SU-DHL-6 (cell line): Measurements from ENCODE around the gene SOX6.

Source experiments
- H2AFZ ChIP-seq: fragments of 200-600 bp; sonication (generic); 2 replicates; pipeline ENCODE4 v1.6.1; 2014; ENCODE audit warnings: low read depth, mild to moderate bottlenecking, moderate library complexity, mixed read lengths, antibody characterized with exemption, low read length; ENCODE audit not compliant: severe bottlenecking
- H3F3A ChIP-seq: fragments of 200-600 bp; shearing (Covaris generic); 2 replicates; pipeline ENCODE4 v1.6.0; 2016; ENCODE audit warnings: antibody characterized with exemption, mild to moderate bottlenecking; ENCODE audit not compliant: insufficient read depth
- H3K27ac ChIP-seq: fragments of 200-600 bp; sonication (generic); 2 replicates; pipeline ENCODE4 v1.5.1; 2016; ENCODE audit warnings: low read depth, mild to moderate bottlenecking, low read length, moderate library complexity, mixed read lengths
- H3K27me3 ChIP-seq: fragments of 200-600 bp; sonication (generic), shearing (Covaris generic); 2 replicates; pipeline ENCODE4 v1.6.0; 2014; ENCODE audit warnings: mild to moderate bottlenecking, low read length
- H3K36me3 ChIP-seq: fragments of 200-600 bp; sonication (generic); 2 replicates; pipeline ENCODE4 v1.6.1; 2014; ENCODE audit warnings: mild to moderate bottlenecking, low read length, mixed read lengths
- H3K4me2 ChIP-seq: fragments of 300-600, 200-600 bp; shearing (Covaris generic), sonication (generic); 2 replicates; pipeline ENCODE4 v1.6.0; 2014; ENCODE audit warnings: low read length, low read depth, mild to moderate bottlenecking; ENCODE audit not compliant: poor library complexity, severe bottlenecking
- H3K4me3 ChIP-seq: fragments of 200-600 bp; sonication (generic); 2 replicates; pipeline ENCODE4 v1.5.1; 2014; ENCODE audit warnings: antibody characterized with exemption, low read length, mild to moderate bottlenecking, mixed read lengths; ENCODE audit not compliant: insufficient read depth, poor library complexity, severe bottlenecking
- H3K79me2 ChIP-seq: fragments of 200-600 bp; sonication (generic); 2 replicates; pipeline ENCODE4 v1.6.1; 2014; ENCODE audit warnings: mild to moderate bottlenecking, low read length, moderate library complexity; ENCODE audit not compliant: insufficient read depth
- H3K9ac ChIP-seq: fragments of 200-600 bp; sonication (generic); 2 replicates; pipeline ENCODE4 v1.7.0; 2014; ENCODE audit warnings: mild to moderate bottlenecking, low read length
- H3K9me2 ChIP-seq: fragments of 200-600 bp; sonication (generic); replicated peaks from 2 replicates; pipeline ENCODE4 v1.6.1; 2014; ENCODE audit warnings: low read length; ENCODE audit not compliant: insufficient read depth
- H3K9me3 ChIP-seq: fragments of 200-600 bp; sonication (generic); 2 replicates; pipeline ENCODE4 v1.6.1; 2014; ENCODE audit warnings: low read length, mixed read lengths; ENCODE audit not compliant: insufficient read depth
- H4K20me1 ChIP-seq: fragments of 200-600 bp; sonication (generic); 2 replicates; pipeline ENCODE4 v1.6.1; 2014; ENCODE audit warnings: low read depth, mild to moderate bottlenecking, antibody characterized with exemption, low read length, moderate library complexity, mixed read lengths
- CTCF ChIP-seq: fragments of 200-600 bp; sonication (generic); IDR thresholded peaks from one replicate; pipeline ENCODE4 v1.5.1; 2017; ENCODE audit warnings: antibody characterized with exemption, mild to moderate bottlenecking, low read length, moderate library complexity; ENCODE audit not compliant: insufficient read depth, poor library complexity, severe bottlenecking
- EZH2phosphoT487 ChIP-seq: fragments of 200-600 bp; sonication (generic), shearing (Covaris generic); conservative IDR thresholded peaks from 2 replicates; pipeline ENCODE4 v1.6.1; 2018; ENCODE audit warnings: mild to moderate bottlenecking, antibody characterized with exemption, low read length, moderate library complexity, mixed read lengths

Gene SOX6

GRCh38 chr11:15972838-15973237 is 383.5 kb downstream of the SOX6 start:
- H3K27ac ChIP-seq, result no peak overlapping the region
- no peaks in the 10 kb centered on the region for H3K9me3 ChIP-seq
- no peak overlapping the region for H3K9ac ChIP-seq
- no peaks in the 10 kb centered on the region for H3K27me3 ChIP-seq
- no peak for TF ChIP-seq EZH2phosphoT487
- TF ChIP-seq CTCF, result no peak
- H3K4me2 ChIP-seq, result no peak overlapping the region
- H4K20me1 ChIP-seq, result no peaks in the 10 kb centered on the region
- no peaks in the 10 kb centered on the region for H3K9me2 ChIP-seq
- no peak overlapping the region for H2AFZ ChIP-seq
- no peak overlapping the region for H3K4me3 ChIP-seq
- no peaks in the 10 kb centered on the region for H3K36me3 ChIP-seq
- H3F3A ChIP-seq, result no peaks in the 10 kb centered on the region
- no peaks in the 10 kb centered on the region for H3K79me2 ChIP-seq

GRCh38 chr11:15971215-15971546 is 385.2 kb downstream of the SOX6 start:
- H3K9ac ChIP-seq, result no peak overlapping the region
- H3F3A ChIP-seq, result no peaks in the 10 kb centered on the region
- H3K9me2 ChIP-seq, result no peaks in the 10 kb centered on the region
- H3K27ac ChIP-seq, result no peak overlapping the region
- TF ChIP-seq CTCF (no peak), EZH2phosphoT487 (no peak)
- no peaks in the 10 kb centered on the region for H3K79me2 ChIP-seq
- no peak overlapping the region for H3K4me2 ChIP-seq
- no peaks in the 10 kb centered on the region for H3K9me3 ChIP-seq
- no peaks in the 10 kb centered on the region for H3K27me3 ChIP-seq
- no peaks in the 10 kb centered on the region for H3K36me3 ChIP-seq
- H2AFZ ChIP-seq, result no peak overlapping the region
- H3K4me3 ChIP-seq, result no peak overlapping the region
- H4K20me1 ChIP-seq, result no peaks in the 10 kb centered on the region

- no peak for TF ChIP-seq EZH2phosphoT487
- no peak for TF ChIP-seq CTCF
- H2AFZ ChIP-seq, result no peak overlapping the region
- H3K4me2 ChIP-seq, result no peak overlapping the region
- H3K27ac ChIP-seq, result no peak overlapping the region
- no peaks in the 10 kb centered on the region for H3K36me3 ChIP-seq
- no peak overlapping the region for H3K4me3 ChIP-seq
- no peaks in the 10 kb centered on the region for H3F3A ChIP-seq
- no peaks in the 10 kb centered on the region for H3K9me3 ChIP-seq
- H3K79me2 ChIP-seq, result no peaks in the 10 kb centered on the region
- H3K27me3 ChIP-seq, result no peaks in the 10 kb centered on the region
- H3K9ac ChIP-seq, result no peak overlapping the region
- H4K20me1 ChIP-seq, result no peaks in the 10 kb centered on the region
- no peaks in the 10 kb centered on the region for H3K9me2 ChIP-seq
These were observed 385.7 kb downstream of the SOX6 start for GRCh38 chr11:15970506-15971214.
